ENCODE measurements around the gene ABCC5. TPM values are rescaled to one million over a fixed set of nuclear protein-coding genes. Genes with fewer than 3 reads are reported as not detected.
A peak's percentile ranks its signal among the peaks of the same experiment; 100 is the strongest.
"Not testable (repeated sequence)": the region's sequence is repeated elsewhere in the genome, so short reads cannot be mapped to it uniquely, and the experiment has no call there.

The ABCC5 gene
- total RNA-seq, 4 donors from 2014 or later, result 15.9 to 46.0 (median 23.3) TPM

- peak overlapping the region; percentile 58 to 81 for H3K4me3 ChIP-seq
- no peaks in the 10 kb centered on the region for H3K9me3 ChIP-seq
- TF ChIP-seq CTCF (IDR thresholded peaks at IDR 0.05), result no peak
- H3K4me1 ChIP-seq, result peaks cover 0 to 12% of the 10 kb centered on the region in 2 donors
- no peak for DNase-seq
- H3K27ac ChIP-seq, result peak overlapping the region; percentile 71 to 76
- intact Hi-C loops (cut with DNase I; ENCODE audit: low total_unique reads), result no loop called here
- H3K36me3 ChIP-seq, result no peaks in the 10 kb centered on the region
- no peaks in the 10 kb centered on the region for H3K27me3 ChIP-seq
Measured at GRCh38 chr3:183884097-183884426, 133.6 kb downstream of the ABCC5 start.

GRCh38 chr3:183883291-183884096 is 134.2 kb downstream of the ABCC5 start:
- Histone ChIP-seq H3K27me3 (no peaks in the 10 kb centered on the region), H3K36me3 (no peaks in the 10 kb centered on the region), H3K4me1 (peaks cover 0 to 12% of the 10 kb centered on the region in 2 donors), H3K4me3 (peak overlapping the region; percentile 58 to 81), H3K27ac (no peak overlapping the region), H3K9me3 (no peaks in the 10 kb centered on the region)
- intact Hi-C loops (cut with DNase I; ENCODE audit: low total_unique reads), result no loop called here
- DNase-seq, result no peak
- TF ChIP-seq POLR2A (IDR thresholded peaks at IDR 0.05) (no peak), CTCF (IDR thresholded peaks at IDR 0.05) (no peak)

- Histone ChIP-seq H3K27me3 (no peaks in the 10 kb centered on the region), H3K27ac (no peak overlapping the region), H3K4me3 (no peak overlapping the region), H3K4me1 (peaks cover 0 to 12% of the 10 kb centered on the region in 2 donors), H3K36me3 (no peaks in the 10 kb centered on the region), H3K9me3 (no peaks in the 10 kb centered on the region)
- TF ChIP-seq CTCF (IDR thresholded peaks at IDR 0.05) (no peak), POLR2A (IDR thresholded peaks at IDR 0.05) (no peak)
- DNase-seq, result no peak
- intact Hi-C loops (cut with DNase I; ENCODE audit: low total_unique reads), result no loop called here
Measured at GRCh38 chr3:183880121-183880520, 137.6 kb downstream of the ABCC5 start.

GRCh38 chr3:183879243-183879642 is 138.4 kb downstream of the ABCC5 start:
- H3K27ac ChIP-seq, result no peak overlapping the region
- TF ChIP-seq CTCF (IDR thresholded peaks at IDR 0.05) (no peak), POLR2A (IDR thresholded peaks at IDR 0.05) (no peak)
- intact Hi-C loops (cut with DNase I; ENCODE audit: low total_unique reads), result no loop called here
- H3K36me3 ChIP-seq, result no peaks in the 10 kb centered on the region
- no peaks in the 10 kb centered on the region for H3K9me3 ChIP-seq
- DNase-seq, result no peak
- H3K4me1 ChIP-seq, result peaks cover 0 to 12% of the 10 kb centered on the region in 2 donors
- H3K4me3 ChIP-seq, result no peak overlapping the region
- H3K27me3 ChIP-seq, result no peaks in the 10 kb centered on the region

- no peak for DNase-seq
- intact Hi-C loops (cut with DNase I; ENCODE audit: low total_unique reads), result no loop called here
- H3K36me3 ChIP-seq, result no peaks in the 10 kb centered on the region
Measured at GRCh38 chr3:183878071-183878470, 139.6 kb downstream of the ABCC5 start.

GRCh38 chr3:183877227-183877626 is 140.5 kb downstream of the ABCC5 start:
- H3K9me3 ChIP-seq; H3K4me1 ChIP-seq; H3K27me3 ChIP-seq; H3K27ac ChIP-seq; H3K4me3 ChIP-seq; intact Hi-C loops (cut with DNase I; ENCODE audit: low total_unique reads); H3K36me3 ChIP-seq; DNase-seq: not testable (repeated sequence)

More at GRCh38 chr3:183878071-183878470, 139.6 kb downstream of the ABCC5 start:
- TF ChIP-seq CTCF (IDR thresholded peaks at IDR 0.05) (no peak), POLR2A (IDR thresholded peaks at IDR 0.05) (no peak)
- H3K4me1 ChIP-seq, result peaks cover 0 to 5% of the 10 kb centered on the region in 2 donors
- H3K27ac ChIP-seq, result no peak overlapping the region
- no peaks in the 10 kb centered on the region for H3K9me3 ChIP-seq
- no peak overlapping the region for H3K4me3 ChIP-seq
- no peaks in the 10 kb centered on the region for H3K27me3 ChIP-seq

Data from uterus (tissue), 4 donors.